ENCODE measurements around the gene TMEM260. TPM values are rescaled to one million over a fixed set of nuclear protein-coding genes. Genes with fewer than 3 reads are reported as not detected.

The TMEM260 gene
- total RNA-seq, 4 donors from 2014 or later: 8.7 to 17.8 (median 11.2) TPM

Other genes with a start within 250 kb of the TMEM260 start
- not detected for gene OTX2, start 230.7 kb downstream of the TMEM260 start, total RNA-seq